GM19463 (cell line): ENCODE data around the gene SIX1.
A peak's percentile ranks its signal among the peaks of the same experiment; 100 is the strongest.

Source experiments
- ATAC-seq: cut with Tn5 transposase; IDR thresholded peaks from one replicate; pipeline ENCODE4 v1.9.1; 2021; ENCODE audit warnings: mild to moderate bottlenecking, moderate library complexity; ENCODE audit not compliant: unreplicated experiment

SIX1 gene

DNA sequence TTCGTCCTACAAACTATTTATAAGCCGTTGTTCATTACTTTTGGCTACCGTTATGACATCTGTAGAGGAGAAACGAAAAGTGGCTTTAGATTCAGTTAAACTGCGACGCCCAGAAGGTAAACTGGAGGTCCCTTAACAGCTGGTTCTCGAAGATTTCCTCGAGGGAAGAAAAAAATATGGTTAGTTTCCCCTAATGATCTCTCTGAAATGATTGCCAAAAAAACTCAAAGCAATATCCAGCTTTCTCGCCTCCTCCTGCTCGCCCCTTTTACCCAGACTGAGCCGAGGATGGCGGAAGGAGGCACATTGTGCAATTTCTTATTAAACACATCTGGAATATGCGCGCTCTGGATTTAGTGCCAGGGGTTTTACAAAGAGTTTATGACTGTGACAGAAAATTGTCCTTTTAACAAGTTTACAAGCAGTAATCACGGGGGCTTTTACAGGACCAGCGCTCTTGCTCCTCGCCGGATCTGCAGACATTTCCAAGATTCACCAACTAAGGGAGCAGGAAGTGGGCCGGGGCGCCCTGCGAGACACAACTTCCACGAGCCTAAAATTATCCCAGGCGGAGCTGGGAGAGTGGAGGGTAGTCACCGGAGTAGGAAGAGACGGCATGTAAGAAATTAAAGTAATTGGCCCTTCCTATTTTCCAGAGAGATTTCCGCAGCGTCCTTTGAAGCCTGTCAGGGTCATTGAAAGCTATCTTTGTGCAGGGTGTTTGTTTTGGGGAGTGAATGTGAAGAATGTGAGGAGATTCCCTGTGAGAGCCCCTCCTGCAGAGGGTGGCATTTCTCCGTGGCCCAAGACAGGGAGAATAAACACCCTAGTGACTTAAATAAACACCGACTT, 5.6 kb downstream of the SIX1 start:
- ATAC-seq, result no peak

DNA sequence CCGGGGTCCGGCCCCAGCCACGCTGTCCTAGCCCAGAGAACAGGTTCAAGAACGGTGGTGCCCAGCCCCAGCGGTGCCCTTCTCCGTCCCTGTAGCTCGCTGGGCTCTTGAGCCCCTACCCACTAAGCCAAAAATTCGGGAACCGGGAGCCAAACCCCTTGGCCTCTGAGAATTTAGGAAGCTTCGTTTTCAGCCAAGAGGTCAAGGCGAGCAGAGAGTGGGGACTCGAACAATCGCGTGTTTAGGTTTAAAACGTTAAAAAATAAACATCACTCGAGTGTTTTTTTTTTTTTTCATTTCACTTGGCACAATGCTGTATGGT, 6.2 kb downstream of the SIX1 start:
- no peak for ATAC-seq

DNA sequence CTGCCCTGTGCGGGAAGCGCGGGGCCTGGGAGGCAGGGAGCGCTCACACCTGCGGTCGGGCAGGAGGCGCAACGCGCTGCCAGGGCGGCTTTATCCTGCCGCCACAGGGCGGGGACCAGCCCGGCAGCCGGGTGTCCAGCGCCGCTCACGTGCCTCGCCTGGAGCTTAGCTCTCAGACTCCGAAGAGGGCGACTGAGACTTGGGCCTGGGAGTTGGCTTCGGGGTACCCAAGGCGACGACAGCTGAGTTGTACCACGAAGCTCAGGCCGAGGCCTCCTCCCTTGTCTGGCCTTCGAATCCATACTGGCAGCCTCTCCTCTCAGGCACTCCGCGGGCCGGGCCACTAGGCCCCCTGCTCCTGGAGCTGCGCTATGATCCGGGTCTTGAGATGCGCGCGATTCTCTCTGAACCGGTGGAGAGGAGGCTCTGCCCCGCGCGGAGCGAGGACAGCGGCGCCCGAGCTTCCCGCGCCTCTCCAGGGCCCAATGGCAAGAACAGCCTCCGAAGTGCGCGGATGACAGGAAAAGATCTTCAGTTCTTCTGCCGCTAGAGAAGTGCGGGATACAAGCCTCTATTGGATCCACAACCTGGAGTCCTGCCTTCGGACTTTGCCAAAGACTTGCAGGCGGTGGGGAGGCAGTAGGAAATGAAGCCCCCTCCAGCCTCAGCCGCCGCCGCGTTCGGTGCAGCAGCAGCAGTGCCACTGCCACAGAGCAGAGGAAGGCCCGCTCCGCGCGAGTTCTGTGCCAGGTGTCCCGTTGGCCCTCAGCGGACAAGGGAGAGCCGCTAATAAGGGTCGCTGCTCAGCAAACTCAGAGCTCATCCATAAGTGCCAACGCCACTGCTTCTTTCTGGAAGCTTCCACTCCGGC, 6.8 kb downstream of the SIX1 start:
- no peak for ATAC-seq

DNA sequence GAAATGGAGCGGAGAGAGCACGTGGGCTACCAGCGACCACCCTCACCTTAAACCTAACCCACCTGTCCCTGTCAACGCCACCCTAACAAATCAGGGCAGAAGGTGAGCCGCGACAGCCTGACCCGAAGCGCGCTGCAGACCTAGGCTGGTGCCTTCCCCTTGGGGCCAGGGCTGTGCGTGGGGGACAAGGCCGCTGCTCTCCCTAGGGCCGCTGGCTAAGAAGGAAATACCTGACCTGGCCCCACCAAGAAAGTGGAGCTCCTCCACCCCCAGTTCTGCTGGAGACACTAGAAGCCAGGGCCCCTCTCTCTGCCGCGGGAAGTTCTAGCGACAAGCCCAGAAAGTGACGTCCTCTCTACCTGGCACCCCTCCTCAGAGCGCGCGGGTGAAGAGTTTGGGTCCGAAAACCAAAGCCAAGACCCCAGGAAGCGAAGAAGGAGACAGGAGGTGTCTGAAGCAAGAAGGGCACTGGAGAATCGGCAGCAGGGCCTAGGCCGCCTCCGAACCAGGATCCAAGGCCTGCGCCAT, 7.5 kb downstream of the SIX1 start:
- no peak for ATAC-seq

DNA sequence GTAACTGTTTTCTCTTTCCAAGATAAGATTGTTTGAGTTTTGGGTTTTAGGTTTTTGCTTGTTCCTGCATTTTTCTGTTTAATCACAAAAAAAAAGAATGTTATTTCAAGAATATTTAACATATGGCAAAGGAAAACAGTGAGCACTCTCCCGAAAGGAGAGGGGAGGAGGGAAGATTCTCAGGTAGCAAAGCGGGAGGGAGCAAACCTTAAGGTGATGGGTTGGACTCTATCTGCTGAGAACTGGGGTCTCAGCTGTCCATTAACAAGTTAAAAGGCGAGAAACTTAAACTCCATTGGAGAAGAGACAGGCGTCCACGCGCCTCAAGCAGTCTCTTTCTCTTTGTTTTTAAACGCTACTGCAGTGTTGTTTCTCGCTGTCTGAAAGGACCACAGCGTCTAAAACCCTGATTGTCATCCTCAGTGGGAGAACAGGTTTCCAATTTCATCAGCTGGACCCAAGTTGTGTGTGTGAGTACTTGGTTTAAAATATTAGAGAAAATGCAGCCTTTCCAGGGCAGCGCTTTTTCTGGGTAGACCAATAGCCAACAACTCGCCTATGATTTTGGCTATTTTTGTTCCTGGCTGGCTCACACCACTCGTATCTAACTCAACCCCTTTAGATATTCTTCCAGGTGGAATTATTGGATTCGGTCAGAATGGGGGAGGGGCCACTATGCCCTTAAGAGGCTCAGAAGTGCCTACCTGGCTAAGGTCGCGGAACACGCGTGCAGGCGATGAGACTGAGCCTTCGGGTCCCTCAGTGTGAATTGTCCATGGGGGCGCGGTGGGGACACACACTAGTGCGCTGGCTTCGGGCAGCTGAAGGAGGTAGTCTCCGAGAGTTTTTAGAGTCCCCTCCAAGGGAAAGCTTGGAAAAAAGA, 8.2 kb downstream of the SIX1 start:
- no peak for ATAC-seq

DNA sequence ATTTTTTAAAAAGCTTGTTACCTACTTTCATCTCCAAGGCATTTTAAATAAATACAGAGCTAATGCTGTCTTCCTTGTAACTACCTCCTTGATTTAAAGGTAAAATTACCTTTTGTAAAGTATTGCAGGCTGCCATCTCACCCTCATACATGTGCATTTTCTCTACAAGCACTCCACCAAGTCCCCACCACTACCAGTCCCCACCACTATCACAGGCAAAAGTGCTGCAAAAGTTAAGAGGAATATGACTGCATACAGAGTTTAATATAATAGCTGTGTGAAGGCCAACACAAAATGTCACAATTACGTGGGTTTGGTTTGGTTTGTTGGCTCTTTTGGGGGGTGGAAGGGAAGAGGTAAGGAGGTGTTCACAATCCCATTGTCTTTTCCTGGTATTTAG, 9.6 kb downstream of the SIX1 start:
- ATAC-seq, result no peak

DNA sequence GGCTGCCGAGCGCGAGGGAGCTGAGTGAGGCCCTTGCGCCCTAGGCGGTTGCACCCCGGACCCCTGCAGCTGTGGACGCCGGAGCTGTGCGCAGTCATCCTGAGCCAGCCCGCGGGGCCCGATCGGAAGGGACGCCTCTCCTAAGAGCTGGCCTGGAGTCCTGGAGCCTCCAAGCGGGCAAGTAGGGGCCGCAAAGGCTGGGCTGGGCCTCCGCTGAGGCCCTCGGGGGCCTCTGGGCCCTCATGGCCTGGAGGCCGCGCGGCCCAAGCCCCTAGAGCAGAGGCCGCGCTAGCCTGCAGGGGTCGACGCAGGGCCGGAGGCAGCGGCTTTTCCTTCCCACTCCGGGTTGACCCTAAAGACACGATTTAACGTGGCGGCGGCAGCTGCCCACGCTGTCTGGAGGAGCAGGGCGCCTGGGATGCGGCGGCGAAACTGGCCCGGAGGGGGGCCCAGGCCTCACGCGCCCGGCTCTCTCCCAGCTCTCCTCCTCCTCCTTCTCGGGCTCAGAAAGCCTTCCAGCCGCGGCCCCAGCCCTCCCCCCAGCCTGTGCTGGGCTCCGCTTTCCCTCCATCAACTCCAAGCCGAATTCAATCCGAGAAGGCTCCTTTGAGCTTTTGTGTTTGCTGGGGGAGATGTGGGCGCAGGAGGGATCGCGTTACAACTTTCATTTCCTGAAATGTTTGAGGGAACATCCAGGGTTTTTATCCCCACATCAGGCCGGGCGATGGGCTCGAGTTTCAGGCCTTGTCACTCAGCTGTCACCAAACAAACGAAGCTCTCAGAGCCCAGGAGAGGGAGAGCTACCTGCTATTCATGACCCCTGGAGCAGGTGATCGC, 11.6 kb downstream of the SIX1 start:
- ATAC-seq, result no peak

DNA sequence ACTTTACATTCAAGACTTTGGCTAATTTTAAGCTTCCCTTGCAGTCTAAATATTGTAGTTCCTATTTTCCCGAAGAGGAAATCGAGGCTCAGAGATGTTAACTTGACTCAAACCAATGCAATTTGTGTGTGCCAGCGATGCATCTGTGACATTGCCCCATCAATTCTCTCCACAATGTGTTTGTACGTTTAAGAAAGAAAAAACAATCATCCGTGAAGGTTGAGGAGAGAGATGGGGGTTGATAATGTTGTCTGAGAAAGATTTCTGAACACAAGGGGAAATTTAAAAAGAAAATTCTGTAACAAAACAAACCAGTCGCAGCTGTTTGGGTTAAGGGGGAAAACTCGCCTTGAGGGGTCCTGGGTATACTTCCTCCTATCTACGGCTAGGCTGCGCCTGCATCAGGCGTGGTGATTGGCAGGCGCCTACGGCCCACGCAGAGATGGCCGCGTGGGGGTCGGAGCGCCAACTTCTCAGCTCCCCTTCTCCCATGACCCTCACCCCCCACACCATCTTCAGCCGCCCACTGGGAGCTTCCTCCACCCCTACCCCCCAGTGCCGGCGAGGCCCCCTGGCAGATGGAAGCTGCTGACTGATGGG, 12.3 kb downstream of the SIX1 start:
- no peak for ATAC-seq

DNA sequence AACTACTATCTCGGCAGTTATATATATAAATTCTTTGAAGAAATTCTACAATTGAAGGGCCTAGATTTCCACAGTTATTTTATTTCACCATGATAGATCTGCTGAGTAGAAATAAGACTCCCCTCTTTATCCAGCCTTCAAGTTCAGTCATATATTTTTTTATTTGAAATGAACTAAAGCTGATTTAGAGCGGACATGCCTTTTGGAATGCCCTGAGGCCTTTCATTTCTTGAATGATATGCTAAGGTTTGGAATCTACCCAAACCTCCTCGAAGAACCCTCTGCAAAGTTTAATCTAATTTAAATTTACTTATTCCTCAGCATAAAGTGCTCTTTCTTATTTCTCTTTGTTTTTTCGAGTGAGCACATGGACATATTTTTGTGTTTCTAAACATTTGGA, 15.1 kb downstream of the SIX1 start:
- no peak for ATAC-seq

DNA sequence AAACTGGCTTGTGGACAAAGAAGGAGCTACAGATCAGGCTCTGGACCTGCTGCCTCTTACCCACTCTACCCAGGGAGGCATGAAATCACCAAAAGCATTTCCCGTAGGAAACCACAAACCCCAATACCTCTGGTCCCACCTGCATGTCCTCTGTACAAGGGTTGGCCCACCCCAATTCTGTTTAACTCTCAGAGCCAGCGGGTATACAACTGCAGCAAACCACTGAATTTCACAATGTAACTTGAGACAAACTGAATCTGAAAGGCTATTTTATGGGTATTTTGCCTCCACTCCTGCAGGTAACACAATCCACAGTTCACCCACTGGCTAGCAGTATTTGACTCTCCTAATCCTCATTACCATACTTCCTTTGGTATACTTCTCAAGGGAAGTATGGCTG, 16.5 kb downstream of the SIX1 start:
- peak; percentile 69 for ATAC-seq

DNA sequence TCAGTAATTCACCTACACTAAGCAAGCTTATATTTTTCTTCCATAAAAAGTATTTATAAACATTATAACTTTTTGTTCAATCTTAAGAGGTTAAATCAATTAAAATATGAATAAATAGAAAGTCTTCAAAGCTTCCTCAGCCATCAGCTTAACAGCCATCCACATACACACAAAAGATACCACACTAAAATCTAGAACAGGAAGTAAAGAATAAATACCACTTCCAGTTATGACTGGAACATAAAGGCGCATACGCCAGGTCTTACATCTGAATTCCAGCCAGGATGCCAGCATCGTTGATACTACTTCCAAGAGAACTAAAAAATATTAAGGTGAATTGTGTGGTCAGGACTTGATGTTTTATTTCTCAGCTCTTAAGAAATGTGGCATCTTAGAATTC, 17.0 kb downstream of the SIX1 start:
- peak; percentile 76 for ATAC-seq

DNA sequence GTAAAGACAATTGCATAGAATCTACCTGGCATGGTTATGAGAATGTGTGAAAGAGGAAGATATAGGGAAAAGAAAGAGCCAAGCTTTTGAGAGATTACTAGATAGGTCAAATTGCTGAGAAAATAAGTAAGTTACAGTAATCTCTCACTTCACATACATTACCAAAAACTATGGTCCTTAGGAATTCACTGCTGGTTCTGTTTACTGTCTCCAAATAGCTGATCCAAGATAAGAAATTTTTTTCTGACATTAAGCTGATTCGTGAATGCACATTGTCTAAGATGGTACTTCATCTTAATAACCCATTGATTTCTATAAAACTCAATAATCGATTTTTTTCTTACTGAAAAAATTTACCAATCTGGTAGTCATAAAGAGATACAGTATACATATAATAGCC, 17.4 kb downstream of the SIX1 start:
- no peak for ATAC-seq

DNA sequence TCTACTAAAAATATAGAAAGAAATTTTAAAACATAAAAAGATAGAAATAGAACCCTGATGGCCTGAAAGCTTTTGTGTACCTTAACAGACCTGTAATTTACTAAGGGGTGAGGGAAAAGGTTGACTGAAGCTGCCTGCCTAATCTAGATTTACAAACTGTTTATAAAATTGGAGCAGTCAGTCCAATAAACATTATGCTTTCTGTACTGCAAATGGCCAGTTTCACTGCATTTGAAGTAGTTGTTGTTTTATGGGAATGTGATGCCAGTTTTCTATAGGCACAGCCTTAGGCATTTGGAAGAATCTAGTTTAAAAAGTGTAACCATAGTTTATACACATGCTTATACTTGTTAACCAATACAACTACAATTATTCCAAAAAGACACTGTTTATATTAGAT, 19.1 kb downstream of the SIX1 start:
- no peak for ATAC-seq

DNA sequence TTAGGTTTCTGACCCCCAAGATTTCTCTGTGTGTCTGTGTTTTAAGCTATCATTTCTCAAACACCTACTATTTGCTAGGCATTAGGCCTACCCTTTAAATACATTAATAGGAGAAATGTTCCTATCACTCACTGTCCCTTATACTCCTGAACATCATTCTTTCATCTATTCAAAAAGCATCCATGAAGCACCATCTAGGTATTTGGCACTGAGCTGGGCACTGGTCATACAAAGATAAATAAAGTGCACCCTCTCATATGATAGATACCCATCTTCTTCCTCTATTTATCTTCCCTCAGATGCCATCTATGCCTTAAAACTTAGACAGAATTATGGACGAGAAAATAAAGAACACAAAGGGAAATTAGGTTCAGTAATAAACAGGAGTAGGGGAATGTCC, 20.4 kb downstream of the SIX1 start:
- no peak for ATAC-seq

DNA sequence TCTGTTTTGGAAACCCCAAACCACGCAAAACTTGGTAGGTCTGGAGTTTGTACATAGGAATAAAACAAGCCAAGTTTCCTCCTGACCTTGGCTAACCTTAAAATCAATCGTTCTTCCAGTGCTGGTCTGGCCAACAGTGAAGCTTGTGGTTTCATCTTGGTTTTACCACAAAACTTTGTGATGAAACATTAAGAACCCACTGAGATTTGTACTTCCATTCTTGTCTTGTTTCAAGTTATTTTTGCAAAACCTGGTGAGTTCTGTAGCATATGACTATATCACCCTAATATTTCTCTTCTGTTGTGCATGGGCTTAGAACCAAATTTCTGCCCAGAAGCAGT, 26.4 kb downstream of the SIX1 start:
- ATAC-seq, result no peak

DNA sequence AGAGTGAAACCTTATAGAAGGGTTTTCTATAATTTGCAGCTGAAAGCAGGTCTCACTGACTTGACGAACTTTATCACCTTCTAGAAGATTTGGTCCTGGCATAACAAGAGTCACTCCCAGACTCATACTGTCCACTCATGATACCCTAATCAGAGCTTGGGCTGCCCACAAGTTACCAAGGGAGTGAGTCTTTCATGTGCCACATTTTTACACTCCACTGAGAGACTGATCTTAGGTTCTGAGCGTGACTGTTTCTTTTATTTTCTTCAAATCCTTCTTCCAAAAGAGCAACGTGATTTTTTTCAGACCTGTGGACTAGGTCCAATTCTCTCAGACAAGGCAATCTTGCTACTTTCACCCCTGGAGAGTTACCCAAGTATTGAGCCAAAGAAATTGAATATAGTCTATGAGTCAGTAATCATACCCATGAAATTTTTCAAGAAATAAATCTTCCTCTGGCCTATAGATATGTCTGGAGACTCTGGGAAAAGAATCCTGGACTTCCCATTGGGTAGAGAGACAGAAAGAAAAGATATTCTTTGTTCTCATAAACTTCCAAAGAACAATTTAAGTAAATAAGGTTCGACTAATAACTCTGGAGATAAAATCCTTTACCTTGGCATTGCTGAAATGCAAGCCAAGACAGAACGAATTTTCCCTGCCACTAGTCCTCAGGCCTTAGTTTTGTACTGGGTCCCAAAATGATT, 26.9 kb downstream of the SIX1 start:
- ATAC-seq, result no peak

DNA sequence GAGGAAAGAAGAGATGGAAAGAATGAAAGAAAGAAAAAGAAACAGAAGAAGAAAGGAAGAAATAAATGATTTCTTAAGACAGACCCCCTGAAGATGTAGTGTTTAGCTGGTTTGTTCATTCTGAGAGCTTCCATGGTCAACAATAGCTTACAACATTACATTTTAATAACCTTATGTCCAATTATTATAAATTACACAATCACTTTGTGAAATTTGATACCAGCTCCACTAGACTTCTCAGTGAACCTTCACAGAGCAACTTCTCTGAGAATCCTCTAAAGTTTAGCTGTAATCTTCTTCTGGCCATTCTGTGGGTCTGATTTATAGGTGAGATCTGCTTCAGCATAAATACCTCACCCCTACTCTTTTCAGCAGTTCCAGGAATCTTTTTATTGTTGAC, 27.9 kb downstream of the SIX1 start:
- no peak for ATAC-seq

DNA sequence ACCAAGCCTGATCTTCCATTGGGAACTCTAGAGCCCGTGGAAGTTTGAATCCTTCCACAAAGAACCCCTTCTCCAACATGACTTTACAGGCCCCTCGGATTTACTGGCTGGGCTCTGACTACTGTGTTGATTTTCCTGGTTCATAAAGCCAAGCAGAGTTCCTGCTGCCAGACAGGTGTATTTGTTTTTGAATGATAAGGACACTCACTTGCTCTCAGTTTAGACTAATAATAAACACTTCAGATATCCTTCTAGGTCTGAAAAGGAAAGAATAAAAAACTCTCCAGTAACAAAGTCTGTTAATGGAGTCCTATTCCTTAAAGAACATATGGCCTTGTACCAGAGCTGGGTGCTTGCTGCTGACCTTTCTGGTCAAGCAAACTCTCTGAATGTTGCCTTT, 31.0 kb downstream of the SIX1 start:
- no peak for ATAC-seq

DNA sequence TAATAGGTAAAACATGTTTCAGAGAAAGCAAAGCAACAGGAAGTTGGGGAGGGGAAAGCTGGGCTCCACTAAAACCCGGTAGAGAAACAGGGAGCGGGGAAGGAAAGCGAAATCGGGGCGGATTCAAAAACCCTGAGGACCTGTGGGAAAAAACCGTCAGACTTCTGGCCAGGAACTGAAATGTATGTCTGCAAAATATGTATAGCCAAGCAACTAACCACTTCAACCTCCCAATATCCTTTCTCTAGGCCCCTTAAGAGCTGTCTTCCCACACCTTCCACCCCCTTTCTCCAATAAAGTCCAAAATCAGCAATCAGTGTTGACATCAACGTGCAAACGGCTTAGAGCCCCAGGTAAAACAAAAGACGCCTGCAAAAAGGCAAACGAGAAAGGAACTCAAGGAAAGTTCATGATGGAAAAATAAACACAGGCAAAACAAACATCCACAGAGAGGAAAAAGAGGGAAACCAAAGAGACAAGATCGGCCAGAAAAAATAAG, 32.8 kb downstream of the SIX1 start:
- ATAC-seq, result no peak
